Liver (tissue), 1 donor: Measurements from ENCODE around the gene MARS1.

ENCODE experiments used
- MAX ChIP-seq: IDR thresholded peaks from 2 replicates; pipeline ENCODE4 v1.6.1; 2016; ENCODE audit warnings: antibody characterized with exemption
- TF ChIP-seq, protein P1 (sequence below): IDR thresholded peaks from 2 replicates; pipeline ENCODE4 v1.6.1; 2016; ENCODE audit warnings: antibody characterized with exemption

- no peak for TF ChIP-seq MAX
- TF ChIP-seq, protein P1, sequence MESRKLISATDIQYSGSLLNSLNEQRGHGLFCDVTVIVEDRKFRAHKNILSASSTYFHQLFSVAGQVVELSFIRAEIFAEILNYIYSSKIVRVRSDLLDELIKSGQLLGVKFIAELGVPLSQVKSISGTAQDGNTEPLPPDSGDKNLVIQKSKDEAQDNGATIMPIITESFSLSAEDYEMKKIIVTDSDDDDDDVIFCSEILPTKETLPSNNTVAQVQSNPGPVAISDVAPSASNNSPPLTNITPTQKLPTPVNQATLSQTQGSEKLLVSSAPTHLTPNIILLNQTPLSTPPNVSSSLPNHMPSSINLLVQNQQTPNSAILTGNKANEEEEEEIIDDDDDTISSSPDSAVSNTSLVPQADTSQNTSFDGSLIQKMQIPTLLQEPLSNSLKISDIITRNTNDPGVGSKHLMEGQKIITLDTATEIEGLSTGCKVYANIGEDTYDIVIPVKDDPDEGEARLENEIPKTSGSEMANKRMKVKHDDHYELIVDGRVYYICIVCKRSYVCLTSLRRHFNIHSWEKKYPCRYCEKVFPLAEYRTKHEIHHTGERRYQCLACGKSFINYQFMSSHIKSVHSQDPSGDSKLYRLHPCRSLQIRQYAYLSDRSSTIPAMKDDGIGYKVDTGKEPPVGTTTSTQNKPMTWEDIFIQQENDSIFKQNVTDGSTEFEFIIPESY: no peak
Measured at GRCh38 chr12:57467915-57468314, 20.0 kb upstream of the MARS1 start.
